HG03571 (cell line): ENCODE results near the gene FTSJ1.
A peak's percentile ranks its signal among the peaks of the same experiment; 100 is the strongest.
"Not testable (repeated sequence)": the region's sequence is repeated elsewhere in the genome, so short reads cannot be mapped to it uniquely, and the experiment has no call there.

ENCODE experiments used
- ATAC-seq: cut with Tn5 transposase; IDR thresholded peaks from one replicate; pipeline ENCODE4 v1.9.1; 2021; ENCODE audit not compliant: unreplicated experiment

The FTSJ1 gene

DNA sequence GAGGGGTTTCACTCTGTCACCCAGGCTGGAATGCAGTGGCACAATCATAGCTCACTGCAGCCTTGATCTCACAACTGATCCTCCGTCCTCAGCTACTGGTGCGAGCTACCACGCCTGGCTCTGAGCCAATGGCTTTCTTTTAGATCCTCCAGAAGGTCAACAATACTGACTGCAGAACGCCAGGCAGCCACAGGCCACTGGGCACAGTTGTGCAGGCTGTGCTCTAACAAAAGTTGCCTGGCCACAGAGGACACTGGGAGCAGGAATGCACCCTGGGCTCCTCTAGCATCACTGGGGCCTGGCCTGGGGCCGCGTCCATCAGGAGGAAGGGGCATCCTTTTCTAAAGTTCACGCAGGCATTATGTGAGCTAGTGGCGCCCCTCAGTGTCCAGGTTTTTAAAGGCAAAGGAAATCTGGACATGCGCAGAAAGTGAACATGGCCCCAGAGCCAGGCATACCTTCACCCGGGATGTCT is 17.9 kb downstream of the FTSJ1 start:
- no peak for ATAC-seq

DNA sequence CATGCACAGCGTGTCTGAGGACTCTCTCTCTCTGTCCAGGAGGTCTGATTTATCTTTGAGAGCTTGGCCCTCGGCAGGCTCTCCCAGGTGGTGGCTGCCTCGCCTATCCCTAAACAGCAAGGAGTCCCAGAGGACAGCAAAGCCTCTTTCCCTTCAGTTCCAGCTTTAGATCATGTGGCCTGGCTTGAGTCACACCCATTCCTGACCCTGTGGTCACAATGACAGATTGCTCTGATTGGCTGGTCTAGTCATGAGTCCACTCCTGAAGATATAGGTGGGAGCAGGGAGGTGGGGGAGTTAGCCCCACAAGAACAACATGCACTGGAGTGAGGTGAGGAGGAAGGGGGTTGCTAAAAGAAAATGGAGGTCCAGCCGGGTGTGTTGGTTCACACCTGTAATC is 20.7 kb downstream of the FTSJ1 start:
- ATAC-seq: no peak

DNA sequence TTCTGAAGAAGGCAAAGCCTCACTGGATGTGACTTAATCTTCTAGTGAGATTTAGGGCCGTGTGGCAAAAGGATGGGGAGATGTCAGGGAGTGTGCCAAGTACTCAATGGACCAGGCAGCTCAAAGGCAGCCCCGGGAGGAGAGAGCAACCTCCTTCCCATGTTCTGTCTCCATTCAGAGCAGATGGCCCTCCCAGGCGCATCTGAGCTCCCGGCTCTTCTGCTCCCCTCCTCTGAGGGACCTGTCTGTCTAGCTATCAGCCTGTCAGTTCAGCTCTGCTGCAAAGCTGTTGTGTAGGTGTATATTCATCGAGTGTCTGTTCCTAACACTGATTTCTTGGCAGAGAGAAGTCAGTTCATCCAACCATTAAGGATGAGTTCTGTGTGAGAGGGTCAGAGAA is 21.9 kb downstream of the FTSJ1 start:
- no peak for ATAC-seq

DNA sequence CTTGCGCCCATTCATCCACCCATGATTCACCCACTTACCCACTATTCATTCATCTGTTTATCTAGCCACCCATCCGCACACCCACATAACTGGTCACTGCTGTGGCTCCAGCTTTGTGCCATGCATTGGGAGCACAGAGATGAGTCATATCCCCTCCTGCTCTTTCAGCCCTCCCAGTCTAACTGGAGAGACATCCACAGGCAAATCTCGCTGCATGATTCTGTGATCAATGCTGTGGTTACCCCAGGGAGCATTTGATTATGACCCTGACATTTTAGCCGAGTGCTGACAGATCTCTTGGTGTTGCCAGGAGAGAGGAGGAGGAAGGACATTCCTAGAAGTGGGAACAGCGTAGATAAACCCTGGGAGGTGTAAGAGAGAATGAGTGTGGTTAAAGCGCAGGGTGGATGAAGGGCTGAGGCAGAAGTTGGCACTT is 22.4 kb downstream of the FTSJ1 start:
- no peak for ATAC-seq

DNA sequence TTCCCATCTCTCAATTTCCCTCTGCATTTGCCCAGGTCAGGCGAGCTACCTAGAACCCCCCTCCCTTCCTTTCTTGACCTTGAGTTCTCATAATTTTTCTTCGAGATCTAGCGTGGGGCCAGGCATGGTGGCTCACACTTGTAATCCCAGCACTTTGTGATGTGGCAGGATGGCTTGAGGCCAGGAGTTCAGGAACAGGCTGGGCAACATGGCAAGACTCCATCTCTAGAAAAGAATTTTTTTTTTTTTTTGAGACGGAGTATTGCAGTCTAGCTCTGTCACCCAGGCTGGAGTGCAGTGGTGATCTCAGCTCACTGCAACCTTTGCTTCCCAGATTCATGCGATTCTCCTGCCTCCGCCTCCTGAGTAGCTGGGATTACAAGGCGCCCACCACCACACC is 28.3 kb downstream of the FTSJ1 start:
- no peak for ATAC-seq

DNA sequence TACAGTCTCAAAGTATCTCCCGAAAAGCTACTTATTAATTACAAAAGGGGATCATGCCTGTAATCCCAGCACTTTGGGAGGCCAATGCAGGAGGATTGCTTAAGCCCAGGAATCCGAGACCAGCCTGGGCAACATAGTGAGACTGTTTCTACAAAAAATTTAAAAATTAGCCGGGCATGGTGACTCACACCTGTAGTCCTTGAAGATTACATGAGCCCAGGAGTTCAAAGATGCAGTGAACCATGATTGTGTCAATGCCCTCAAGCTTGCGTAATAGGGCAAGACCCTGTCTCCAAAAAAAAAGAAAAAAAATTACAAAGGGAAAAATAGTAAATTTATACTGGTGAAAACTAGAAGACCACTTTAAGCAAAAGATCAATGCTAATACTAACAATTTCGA is 29.5 kb downstream of the FTSJ1 start:
- no peak for ATAC-seq

DNA sequence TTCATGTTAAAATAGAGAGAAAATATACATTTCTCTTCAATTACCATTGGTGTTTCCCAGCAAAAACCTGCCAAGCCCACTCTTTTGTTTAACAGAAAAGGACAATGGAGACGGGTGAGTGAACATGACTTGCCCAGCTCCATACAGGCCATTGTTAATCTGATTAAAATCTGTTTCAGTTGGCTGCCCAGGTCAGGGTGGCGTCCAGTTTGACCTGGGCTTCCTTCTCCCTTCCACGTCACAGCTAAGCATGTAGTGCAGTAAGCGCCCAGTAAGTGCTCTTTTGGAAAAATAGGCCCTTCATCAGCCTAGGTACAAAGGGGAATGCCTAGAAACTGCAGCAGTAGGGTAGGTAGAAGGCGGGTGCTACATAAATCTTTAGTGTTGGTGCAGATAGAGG is 31.2 kb downstream of the FTSJ1 start:
- no peak for ATAC-seq

DNA sequence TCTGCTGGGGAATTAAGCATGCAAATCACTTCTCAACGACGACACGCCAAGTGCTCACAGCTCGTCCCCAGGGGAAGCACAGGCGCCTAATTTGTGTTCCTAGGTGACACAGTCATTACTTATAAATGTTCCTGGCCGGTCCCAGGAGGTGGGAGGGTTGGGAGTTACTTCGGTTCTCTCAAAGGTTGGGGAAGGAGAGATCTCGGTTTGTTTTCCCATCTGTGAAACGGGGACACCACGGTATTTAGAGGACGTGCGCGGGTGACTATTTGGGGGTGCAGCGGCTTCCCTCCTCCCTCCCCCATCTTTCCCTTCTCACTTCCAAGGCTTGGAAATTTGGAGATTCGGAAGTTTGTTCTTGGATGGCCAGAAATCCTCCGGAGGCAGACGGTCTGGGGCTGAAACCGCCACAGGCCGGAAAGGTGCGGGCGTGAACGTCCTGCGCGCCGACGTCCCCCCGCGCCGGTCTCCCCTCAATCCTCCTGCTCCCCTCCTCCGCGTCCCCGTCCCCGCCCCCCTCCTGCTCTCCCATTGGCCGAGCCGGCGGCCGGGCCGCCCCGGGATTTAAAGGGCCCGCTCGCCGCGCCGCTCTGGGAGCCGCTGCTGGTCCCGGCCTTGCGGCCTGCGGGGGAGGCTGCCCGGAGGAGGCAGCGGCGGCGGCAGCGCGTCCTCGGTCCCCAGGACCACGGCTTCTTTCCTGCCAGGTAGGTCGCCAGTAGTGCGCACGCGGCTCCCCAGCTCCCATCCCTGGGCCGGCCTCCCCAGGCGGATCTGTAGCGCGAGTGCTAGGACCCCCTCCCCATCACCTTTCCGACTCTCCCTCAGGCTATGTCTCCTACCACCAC is 32.6 kb downstream of the FTSJ1 start, which contains the start of gene PORCN:
Gene PORCN, plus strand, starts transcription at position 593 of the 845 bp plus-strand sequence. CDS start 829 bp downstream, outside the sequence.
- peak; percentile 84 for ATAC-seq

DNA sequence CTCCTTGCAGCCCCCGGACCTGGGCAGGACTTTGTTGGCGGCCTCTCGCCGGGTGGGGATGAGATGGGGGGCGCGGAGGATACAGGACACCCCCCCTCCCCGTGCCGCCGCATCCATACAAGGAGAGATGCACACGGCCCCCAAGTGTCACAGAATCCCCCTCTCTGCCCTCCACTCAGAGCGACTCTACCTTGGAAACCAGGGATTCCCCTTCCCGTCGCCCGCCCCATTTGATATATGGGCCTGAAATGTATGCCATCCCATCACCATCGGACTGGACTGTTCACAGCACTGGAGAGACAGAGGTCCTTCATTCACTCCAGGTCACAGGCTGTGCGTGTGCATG is 33.2 kb downstream of the FTSJ1 start:
- ATAC-seq: peak; percentile 21

DNA sequence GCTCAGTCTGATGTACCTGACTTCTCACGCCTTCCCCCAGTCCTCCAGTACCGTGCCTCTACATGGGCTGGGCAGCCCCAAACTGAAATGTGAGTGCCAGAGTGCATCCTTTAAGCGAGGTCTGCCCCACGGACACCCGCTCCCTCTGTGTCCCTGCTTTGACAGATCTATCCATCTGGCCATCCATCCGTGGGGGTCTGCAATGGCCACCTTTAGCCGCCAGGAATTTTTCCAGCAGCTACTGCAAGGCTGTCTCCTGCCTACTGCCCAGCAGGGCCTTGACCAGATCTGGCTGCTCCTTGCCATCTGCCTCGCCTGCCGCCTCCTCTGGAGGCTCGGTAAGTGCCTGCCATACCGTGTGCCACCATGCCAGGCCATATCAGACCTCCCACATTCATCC is 33.6 kb downstream of the FTSJ1 start:
- ATAC-seq: no peak

DNA sequence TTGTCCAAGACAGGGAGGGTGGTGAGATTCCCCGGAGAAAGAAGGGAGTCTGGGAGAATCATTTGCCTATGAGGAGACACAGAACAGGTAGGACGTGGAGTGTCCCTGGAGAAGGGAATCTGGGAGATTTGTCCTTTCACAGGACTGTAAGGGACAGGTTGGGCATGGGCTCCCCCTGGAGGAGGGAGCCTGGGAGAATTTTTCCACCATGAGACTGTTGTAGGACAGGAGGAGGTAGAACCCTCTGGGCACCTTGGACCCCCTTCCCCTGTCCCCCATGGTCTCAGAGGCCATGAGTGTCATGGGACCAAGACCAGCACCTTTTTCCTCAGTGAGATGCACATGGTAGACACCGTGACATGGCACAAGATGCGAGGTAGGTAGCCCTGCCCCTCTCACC is 35.6 kb downstream of the FTSJ1 start:
- ATAC-seq: no peak

DNA sequence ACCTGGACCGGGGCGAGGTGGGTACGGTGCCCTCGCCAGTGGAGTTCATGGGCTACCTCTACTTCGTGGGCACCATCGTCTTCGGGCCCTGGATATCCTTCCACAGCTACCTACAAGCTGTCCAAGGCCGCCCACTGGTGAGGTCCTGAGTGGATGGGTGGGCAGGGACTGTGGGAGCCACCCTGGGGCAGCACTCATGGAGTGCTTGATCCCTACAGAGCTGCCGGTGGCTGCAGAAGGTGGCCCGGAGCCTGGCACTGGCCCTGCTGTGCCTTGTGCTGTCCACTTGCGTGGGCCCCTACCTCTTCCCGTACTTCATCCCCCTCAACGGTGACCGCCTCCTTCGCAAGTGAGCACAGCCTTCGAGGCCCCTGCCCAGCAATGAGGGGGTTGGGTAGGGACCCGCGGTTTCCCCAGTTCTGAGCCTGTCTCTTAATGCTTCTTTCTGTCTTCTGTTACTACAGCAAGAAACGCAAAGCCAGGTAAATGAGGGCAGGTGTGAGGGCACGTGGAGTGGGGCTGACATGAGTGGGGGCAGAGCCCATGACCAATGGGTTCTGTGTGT is 36.5 kb downstream of the FTSJ1 start:
- no peak for ATAC-seq

DNA sequence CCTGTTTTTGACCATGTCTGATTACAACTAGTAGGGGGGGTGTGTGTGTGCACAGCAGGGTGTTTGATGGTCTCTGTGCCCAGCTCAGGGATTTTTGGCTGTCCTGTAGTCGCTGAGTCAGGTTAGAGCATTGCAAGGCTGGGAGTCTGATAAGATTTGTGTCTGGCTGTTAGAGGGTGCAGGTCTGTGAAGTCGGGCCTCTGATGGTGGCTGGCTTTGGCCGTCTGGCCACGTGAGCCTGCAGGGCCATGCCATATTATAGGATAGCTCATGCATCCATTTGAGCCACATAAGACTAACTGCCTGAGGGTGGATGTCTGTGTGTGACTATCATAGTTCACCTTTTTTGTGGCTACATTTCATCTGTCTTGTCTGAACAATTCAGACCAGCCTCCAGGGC is 37.7 kb downstream of the FTSJ1 start:
- ATAC-seq: no peak

DNA sequence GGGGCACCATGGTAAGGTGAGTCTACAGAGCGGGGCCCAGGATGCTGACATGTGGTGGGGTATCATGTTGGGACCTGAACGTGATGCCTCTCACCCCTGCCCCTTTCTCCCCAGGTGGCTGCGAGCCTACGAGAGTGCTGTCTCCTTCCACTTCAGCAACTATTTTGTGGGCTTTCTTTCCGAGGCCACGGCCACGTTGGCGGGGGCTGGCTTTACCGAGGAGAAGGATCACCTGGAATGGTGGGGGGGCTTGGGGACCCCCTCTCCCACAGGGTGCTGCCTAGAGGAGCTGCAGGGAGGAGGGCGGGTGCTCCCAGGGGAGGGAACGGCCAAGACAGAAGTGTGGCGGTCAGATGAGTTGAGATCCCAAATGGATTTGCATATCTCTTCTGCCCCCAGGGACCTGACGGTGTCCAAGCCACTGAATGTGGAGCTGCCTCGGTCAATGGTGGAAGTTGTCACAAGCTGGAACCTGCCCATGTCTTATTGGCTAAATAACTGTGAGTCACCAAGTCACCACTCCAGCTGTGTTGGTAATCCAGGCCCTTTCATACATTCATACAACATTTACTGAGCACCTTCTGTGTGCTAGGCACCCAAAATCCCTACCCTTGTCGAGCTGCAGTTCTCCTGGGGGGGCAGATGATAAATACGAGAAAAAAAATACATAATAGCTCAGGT is 38.3 kb downstream of the FTSJ1 start:
- ATAC-seq: no peak

DNA sequence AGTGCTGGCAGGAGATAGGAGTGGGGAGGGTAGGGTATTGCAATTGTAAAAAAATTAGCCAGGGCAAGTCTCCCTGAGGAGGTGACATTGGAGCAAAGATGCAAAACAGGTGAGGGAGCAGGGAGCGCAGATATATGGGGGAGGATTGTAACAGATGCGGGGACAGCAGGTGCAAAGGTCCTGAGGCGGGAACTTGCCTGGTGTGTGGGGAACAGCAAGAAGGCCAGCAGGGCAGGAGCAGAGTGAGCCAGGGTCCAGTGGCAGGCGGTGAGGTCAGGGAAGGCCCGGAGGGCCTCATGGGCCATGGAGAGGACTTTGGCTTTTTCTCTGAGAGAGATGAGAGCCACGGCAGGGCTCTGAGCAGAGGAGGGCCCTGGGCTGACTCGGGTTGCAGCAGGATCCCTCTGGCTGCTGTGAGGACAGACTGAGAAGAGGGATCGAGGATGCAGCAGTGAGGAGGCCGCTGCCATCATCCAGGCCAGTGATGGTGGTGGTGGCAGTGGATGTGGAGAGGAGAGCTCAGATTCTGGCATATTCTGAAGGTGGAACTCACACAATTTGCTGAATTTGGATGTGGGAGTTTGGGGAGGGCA is 39.0 kb downstream of the FTSJ1 start:
- no peak for ATAC-seq

DNA sequence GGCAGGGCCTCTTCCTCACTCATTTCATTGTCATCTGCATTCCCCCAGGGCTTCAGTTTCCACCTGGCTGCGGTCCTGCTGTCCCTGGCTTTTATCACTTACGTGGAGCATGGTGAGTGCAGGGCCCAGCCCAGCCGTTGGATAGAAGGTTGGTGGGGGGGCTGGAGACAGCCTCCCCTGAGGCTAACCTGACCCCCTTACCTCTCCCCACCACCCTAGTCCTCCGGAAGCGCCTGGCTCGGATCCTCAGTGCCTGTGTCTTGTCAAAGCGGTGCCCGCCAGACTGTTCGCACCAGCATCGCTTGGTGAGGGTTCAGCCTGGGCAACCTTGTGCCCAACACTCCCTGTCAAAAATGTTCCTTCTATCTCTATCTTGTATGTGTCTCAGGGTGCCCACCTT is 39.8 kb downstream of the FTSJ1 start:
- no peak for ATAC-seq

DNA sequence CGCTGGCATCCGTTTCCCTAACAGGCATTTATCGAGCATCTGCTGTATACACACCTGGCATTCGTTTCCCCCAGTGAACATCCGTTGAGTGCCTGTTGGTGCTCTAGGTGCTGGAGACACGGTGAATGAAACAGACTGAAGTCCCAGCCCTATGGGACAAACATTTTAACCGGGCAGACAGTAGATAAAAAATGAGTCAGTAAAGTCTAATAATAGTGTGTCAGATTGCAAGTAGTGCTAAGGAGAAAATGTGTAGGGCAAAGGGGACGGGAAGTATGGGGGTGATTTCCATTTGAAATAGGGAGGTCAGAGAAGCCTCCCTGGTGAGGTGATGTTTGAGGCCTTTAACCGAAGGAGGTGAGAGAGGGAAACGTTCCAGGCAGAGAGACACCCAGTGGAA is 40.3 kb downstream of the FTSJ1 start:
- ATAC-seq: no peak

DNA sequence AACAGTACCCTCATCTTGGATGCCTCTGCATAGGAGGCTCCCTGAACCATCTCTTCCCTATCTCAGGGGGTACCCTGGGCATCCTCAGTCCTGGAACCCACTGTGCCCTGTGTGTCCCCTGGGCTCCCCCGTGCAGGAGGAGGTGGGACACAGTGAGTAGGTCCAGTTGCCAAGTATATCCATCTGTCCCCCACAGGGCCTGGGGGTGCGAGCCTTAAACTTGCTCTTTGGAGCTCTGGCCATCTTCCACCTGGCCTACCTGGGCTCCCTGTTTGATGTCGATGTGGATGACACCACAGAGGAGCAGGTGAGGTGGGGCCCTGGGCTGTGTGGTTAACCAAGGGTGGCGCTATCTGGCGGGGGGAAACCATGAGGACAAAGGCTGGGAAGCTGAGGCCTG is 41.0 kb downstream of the FTSJ1 start:
- no peak for ATAC-seq

DNA sequence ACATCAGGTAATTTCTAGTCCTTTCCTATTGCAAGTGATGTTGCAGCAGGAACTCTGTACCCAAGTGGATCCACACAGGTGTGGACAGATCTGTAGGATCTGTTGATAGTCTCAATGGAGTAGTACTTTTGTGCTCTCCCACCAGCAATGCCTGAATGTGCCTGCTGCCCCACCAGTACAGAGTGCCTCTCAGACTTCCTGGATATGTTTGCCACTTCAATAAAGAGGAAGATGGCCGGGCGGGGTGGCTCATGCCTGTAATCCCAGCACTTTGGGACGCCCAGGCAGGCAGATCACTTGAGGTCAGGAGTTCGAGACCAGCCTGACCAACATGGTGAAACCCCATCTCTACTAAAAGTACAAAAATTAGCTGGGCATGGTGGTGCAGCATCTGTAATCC is 43.5 kb downstream of the FTSJ1 start:
- not testable (repeated sequence) for ATAC-seq

DNA sequence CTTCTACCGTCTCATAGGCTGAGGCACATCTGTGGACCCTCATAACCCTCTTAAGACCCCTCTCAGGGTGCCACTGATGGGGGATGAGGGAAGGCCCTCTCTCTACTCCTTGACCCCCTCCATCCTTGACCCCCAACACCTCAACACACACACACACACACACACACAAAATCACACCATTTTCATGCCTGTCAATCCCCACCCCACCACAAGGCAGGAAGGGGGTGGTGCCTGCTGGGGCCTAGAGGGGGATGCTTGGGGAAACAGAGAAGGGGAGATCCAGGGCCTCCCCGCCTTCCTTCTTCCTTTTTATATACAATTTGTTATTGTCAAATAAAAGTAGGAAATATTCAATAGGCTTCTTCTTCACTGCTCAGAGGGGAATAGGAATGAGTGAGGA is 44.5 kb downstream of the FTSJ1 start:
- ATAC-seq: no peak

DNA sequence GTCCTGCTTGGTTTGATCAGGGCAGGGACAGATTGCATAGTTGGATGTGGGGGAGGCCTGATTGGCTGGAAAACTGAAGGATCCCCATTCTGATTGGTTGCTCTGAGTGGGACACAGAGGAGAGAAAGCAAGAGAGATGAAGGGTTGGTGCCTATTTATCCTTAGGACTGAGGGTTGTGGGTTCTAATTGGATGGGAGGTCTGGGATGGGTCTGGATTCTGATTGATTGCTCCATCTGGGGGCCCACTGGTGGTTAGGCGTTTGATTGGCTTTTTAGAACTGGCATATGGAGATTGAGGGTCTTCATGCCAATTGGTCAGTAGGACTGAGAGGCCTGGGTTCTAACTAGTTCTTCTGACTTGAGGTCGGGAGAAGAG is 45.0 kb downstream of the FTSJ1 start:
- ATAC-seq: no peak
